ENCODE data around the gene HOXB2. TPM values are rescaled to one million over a fixed set of nuclear protein-coding genes. Genes with fewer than 3 reads are reported as not detected.

The HOXB2 gene
- total RNA-seq, 1 experiment from 2014 or later: 3.0 TPM

DNA sequence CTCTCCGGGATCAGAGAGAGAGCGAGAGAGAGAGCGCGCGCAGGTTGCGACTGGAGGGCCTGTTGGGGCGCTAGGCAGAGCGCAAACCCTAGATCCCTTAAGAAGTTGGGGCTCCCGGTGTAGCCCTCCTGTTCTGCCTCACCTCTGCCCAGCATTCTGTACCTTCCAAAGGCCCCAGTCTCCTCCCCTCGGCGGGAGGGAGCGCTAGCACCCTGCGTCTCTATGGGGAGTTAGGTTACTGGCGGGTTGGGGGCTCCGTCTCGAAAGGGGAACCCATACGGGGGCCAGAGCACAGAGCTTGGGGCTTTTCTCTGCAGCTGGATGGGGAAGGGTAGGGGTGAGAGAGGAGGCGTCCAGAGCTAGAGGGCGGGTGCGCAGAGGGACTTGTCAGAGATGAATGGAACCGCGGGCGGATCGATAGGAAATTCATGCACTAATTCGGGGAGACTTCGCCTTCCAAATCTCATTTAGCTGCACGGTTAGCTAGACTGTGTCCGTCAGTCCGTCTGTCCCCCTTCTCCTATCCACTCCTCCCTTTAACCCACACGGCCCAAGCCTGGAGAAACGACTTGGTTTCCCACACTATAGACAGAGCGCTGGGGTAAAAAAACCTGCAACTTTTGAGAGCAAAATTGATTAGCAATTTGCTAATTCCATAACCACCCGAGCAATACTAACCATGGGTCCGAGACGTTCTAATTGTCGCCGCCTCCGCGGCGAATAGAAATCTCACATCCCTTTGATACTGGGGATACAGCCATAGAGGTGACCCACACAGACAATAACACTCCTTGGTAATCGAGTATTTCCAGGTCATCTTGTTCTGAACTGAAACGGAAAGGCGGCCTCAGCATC is 33.9 kb upstream of the HOXB2 start:
- TF ChIP-seq, protein P1, sequence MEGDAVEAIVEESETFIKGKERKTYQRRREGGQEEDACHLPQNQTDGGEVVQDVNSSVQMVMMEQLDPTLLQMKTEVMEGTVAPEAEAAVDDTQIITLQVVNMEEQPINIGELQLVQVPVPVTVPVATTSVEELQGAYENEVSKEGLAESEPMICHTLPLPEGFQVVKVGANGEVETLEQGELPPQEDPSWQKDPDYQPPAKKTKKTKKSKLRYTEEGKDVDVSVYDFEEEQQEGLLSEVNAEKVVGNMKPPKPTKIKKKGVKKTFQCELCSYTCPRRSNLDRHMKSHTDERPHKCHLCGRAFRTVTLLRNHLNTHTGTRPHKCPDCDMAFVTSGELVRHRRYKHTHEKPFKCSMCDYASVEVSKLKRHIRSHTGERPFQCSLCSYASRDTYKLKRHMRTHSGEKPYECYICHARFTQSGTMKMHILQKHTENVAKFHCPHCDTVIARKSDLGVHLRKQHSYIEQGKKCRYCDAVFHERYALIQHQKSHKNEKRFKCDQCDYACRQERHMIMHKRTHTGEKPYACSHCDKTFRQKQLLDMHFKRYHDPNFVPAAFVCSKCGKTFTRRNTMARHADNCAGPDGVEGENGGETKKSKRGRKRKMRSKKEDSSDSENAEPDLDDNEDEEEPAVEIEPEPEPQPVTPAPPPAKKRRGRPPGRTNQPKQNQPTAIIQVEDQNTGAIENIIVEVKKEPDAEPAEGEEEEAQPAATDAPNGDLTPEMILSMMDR (IDR thresholded peaks at IDR 0.05; ENCODE audit: unreplicated experiment): no peak
- Mint-ChIP-seq H3K4me3 (ENCODE audit: unreplicated experiment) (peak overlapping the region; percentile 72), H3K9me3 (ENCODE audit: unreplicated experiment) (no peaks in the 10 kb centered on the region), H3K27ac (ENCODE audit: low read depth, unreplicated experiment) (peak overlapping the region; percentile 19), H3K4me1 (ENCODE audit: insufficient read depth, unreplicated experiment) (peaks cover 8% of the 10 kb centered on the region), H3K27me3 (ENCODE audit: insufficient read depth, unreplicated experiment) (peaks cover 22% of the 10 kb centered on the region), H3K36me3 (ENCODE audit: insufficient read depth, unreplicated experiment) (no peaks in the 10 kb centered on the region)
- no peak for DNase-seq (ENCODE audit: unreplicated experiment)
- ChIA-PET CTCF (interaction anchor here (0.6 kb wide), 3 partner anchors 9 to 144 kb away, joined by 3 read pairs; partner anchors contain the start of gene PRAC2), POLR2A (interaction anchor here (0.5 kb wide), 1 partner anchor 200 kb away, joined by 4 read pairs; no protein-coding TSS in a partner anchor)
- BruUV-seq (replicated peaks): no TSS peak
- intact Hi-C loops (cut with micrococcal nuclease): no loop called here

DNA sequence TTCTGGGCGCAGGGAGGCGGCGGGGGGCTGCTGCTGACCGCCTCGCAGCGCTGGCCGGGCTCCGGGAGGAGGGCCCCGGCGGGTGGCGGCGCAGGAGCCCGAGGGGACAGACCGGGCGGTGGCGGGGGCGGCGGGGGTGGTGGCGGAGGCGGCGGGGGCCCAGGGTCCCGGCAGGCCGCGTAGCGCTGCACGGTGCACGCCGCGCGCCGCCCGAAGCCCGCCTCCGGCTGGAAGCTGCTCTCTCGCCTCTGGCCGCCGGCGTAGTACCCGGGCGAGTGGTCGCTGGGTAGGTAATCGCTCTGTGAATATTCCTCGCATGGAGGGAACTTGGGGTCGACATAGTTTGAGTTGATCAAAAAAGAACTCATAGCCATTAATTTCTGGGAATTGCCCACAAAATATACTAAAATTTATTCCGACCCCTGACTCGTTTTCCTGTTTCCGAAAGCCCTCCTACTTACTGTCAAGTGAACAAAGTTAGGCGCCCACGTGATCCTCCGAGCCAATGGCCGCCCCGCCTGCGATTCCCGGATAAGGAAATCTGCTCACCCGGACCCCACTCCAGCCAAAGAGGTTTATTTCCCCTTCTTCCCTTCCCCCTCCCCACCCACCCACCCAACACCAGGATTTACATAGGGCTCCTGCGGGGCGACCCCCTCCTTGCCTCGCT is 33.2 kb upstream of the HOXB2 start, which contains the start of gene HOXB4:
Gene HOXB4 (minus strand): TSS at position 405 of the 670 bp plus-strand sequence. CDS start 31 bp downstream, at position 374.
- Mint-ChIP-seq H3K4me1 (ENCODE audit: insufficient read depth, unreplicated experiment) (peaks cover 8% of the 10 kb centered on the region), H3K27ac (ENCODE audit: low read depth, unreplicated experiment) (peak within 1 kb of the TSS; percentile 19), H3K4me3 (ENCODE audit: unreplicated experiment) (peak within 1 kb of the TSS; percentile 72), H3K27me3 (ENCODE audit: insufficient read depth, unreplicated experiment) (peaks cover 22% of the 10 kb centered on the region), H3K36me3 (ENCODE audit: insufficient read depth, unreplicated experiment) (no peaks in the 10 kb centered on the region), H3K9me3 (ENCODE audit: unreplicated experiment) (no peaks in the 10 kb centered on the region)
- ChIA-PET POLR2A (interaction anchor here (0.7 kb wide), 1 partner anchor 183 kb away, joined by 3 read pairs; no protein-coding TSS in a partner anchor), CTCF (interaction anchor here (0.6 kb wide), 2 partner anchors 10 to 199 kb away, joined by 3 to 4 read pairs; no protein-coding TSS in a partner anchor)
- intact Hi-C loops (cut with micrococcal nuclease): no loop called here
- TF ChIP-seq, protein P1 (IDR thresholded peaks at IDR 0.05; ENCODE audit: unreplicated experiment): no peak
- BruUV-seq (replicated peaks): no TSS peak
- DNase-seq (ENCODE audit: unreplicated experiment): peak; percentile 25

DNA sequence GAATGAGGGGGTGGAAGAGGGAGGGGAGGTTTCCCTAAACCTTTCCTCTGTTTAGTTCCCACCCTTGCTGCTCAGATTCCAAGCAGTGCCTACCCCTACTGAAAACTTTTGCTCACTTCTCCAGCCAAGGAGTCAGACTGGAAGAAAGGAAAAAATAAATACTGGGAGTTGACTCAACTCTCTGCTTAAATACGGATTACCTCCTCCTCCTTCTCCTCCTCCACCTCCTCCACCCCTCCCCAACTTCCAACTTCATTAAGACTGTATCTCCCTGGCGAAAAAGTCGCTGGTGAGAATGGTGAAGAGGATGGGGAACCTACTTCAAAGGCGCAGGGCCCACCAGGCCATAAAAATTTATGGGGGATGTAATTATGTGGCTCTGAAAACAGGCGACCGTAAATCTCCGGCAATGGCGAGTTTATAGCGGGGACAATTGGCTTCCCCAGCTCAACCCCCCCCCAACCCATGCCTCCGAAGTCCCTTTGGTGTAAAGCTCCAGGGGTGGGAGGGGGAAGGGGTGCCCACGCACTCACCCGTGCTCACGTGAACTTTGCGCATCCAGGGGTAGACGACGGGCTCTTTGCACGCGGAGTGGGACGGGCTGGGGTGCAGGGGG is 32.5 kb upstream of the HOXB2 start:
- Mint-ChIP-seq H3K27ac (ENCODE audit: low read depth, unreplicated experiment) (no peak overlapping the region), H3K4me3 (ENCODE audit: unreplicated experiment) (peak overlapping the region; percentile 72), H3K9me3 (ENCODE audit: unreplicated experiment) (no peaks in the 10 kb centered on the region), H3K4me1 (ENCODE audit: insufficient read depth, unreplicated experiment) (peaks cover 8% of the 10 kb centered on the region), H3K27me3 (ENCODE audit: insufficient read depth, unreplicated experiment) (peaks cover 22% of the 10 kb centered on the region), H3K36me3 (ENCODE audit: insufficient read depth, unreplicated experiment) (no peaks in the 10 kb centered on the region)
- intact Hi-C loops (cut with micrococcal nuclease): no loop called here
- no TSS peak for BruUV-seq (replicated peaks)
- CTCF ChIA-PET: interaction anchor here (0.6 to 1.1 kb wide), 3 partner anchors 16 to 198 kb away, joined by 3 to 4 read pairs (median 4); no protein-coding TSS in a partner anchor
- POLR2A ChIA-PET: interaction anchor here (0.7 to 0.8 kb wide), 2 partner anchors 31 to 184 kb away, joined by 3 read pairs; no protein-coding TSS in a partner anchor
- TF ChIP-seq, protein P1 (IDR thresholded peaks at IDR 0.05; ENCODE audit: unreplicated experiment): no peak
- no peak for DNase-seq (ENCODE audit: unreplicated experiment)

Measured in MCF 10A (cell line).